HCEC 1CT (cell line): ENCODE data around the gene SEC23A.

ENCODE experiments used
- DNase-seq: peaks from one replicate; pipeline ENCODE4 v3.0.0-alpha.2; 2017

Gene SEC23A

DNA sequence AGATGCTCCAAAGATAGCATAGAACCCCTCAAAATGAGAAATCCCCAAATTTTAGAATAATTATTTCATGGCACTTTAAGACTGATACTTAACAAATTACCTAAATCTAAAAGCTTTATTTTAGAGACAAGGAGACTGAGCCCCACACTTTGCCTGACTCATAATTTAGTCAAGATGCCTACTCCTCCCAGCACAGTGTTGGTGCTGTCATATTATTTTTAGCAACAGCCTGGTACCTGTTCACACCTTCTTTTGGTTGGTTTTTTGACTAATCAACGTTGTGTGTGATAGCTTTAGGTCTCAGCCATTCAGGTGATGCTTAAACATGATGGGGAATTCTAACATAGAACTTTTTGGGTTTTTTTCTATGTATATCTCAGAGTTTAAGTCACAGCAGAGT, 120.2 kb downstream of the SEC23A start:
- DNase-seq = no peak

DNA sequence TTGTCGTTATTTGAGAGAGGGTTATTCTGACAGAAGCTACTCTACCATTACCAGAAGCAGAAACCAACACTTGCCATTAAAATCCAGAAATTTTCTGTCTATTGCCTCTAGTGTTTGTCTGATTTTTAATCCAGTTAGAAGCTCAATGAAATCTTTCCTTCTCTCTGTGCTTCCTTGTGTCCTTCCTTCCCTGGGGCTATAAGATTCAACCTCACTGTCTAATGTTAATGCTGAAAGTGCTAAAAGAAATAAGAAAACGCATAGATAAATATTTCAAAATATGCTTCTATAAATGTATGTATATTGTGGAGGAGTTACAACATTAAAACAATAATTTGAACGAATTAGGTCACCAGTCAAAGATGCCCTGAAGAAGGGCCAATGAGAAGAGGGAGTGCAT, 120.8 kb downstream of the SEC23A start:
- no peak for DNase-seq
